ENCODE measurements around the gene CAPZA1.

DNA sequence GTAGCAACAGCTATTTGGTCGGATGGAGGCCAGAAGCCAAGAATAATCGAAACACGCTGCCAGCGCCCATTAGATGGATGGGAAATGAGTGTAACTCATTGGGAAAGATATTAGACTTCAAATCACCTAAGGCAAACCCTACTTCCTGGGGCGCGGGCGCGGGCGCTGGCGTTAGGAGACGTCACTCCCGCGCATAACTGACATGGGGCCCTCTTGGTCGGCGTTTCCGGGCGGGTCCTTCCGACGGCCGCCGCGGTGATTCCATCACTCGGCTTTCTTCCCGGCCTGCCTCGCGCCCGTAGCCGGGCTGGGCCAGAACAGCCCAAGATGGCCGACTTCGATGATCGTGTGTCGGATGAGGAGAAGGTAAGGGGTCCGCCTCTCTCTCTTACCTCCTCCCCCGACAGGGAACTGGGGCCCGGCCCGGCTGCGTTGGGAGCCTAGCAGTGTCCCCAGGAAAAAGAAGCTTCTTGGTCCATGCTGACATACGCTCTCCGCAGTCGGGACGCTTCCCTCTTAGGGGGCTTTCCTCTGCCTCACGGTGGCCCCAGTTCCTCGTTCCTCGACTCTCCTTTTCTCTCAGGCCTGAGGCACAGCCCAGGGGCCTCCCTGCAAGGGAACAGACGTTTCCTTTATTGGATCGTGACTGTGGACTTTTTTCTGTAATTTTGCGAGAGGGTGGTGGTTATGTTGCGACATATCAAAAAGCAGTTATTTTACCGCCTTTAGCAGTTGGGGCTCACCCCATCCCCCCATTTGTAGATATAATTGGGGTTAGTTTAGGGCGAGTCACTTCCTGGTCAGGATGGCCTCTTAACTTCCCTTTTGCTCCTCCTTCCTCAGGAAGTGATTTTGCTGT, at the start of gene CAPZA1:
- TF ChIP-seq, protein P1, sequence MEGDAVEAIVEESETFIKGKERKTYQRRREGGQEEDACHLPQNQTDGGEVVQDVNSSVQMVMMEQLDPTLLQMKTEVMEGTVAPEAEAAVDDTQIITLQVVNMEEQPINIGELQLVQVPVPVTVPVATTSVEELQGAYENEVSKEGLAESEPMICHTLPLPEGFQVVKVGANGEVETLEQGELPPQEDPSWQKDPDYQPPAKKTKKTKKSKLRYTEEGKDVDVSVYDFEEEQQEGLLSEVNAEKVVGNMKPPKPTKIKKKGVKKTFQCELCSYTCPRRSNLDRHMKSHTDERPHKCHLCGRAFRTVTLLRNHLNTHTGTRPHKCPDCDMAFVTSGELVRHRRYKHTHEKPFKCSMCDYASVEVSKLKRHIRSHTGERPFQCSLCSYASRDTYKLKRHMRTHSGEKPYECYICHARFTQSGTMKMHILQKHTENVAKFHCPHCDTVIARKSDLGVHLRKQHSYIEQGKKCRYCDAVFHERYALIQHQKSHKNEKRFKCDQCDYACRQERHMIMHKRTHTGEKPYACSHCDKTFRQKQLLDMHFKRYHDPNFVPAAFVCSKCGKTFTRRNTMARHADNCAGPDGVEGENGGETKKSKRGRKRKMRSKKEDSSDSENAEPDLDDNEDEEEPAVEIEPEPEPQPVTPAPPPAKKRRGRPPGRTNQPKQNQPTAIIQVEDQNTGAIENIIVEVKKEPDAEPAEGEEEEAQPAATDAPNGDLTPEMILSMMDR (conservative IDR thresholded peaks at IDR 0.05) = no peak
- TF ChIP-seq ZFX (IDR thresholded peaks at IDR 0.05) = peak; percentile 44; the same call in 1 of the 2 replicates
